HuH-7.5 (cell line): Measurements from ENCODE around the gene EPHA6.
"Not testable (repeated sequence)": the region's sequence is repeated elsewhere in the genome, so short reads cannot be mapped to it uniquely, and the experiment has no call there.

Experiments used
- DNase-seq: peaks from one replicate; pipeline ENCODE4 v3.0.0; 2011; ENCODE audit warnings: low spot score

The EPHA6 gene

DNA sequence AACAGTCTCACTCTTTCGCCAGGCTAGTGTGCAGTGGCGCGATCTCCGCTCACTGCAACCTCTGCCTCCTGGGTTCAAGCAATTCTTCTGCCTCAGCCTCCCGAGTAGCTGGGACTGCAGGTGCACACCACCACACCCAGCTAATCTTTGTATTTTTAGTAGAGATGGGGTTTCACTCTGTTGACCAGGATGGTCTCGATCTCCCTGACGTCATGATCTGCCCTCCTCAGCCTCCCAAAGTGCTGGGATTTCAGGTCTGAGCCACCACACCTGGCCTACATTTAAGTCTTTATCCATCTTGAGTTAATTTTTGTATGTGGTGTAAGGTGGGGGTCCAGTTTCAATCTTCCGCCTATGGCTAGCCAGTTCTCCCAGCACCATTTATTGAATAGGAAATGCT, 211.2 kb downstream of the EPHA6 start:
- not testable (repeated sequence) for DNase-seq

- DNase-seq: no peak
Observed at GRCh38 chr3:97029972-97030371, 215.6 kb downstream of the EPHA6 start.

DNA sequence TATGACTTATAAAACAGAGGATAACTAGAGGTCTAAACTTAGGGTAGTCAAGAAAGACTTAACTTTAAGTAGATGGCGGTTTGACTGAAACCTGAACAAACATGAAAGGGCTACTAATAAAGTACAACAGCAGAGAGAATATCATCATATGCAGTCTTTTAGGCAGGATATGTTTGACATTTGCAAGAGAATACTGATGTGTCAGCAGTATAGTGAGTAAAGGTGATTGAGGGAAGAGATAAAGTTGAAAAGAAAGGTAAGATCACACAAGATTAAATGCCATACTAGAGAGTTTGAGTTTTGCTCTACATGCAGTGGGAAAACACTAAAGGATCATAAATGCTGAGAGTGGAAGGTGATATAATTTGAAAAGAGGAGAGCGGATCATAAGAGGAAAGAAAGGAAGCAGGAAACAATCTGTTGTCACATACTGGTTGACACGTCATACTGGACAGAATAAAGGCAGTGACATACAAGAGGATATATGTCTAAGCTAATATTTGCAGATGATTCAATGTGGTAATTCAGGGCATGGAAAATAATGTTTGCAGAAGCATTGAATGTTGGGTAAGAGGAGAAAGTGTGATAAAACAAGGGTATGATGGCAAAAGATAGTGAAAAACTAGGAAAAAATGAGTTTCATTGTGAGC, 223.0 kb downstream of the EPHA6 start:
- no peak for DNase-seq

DNA sequence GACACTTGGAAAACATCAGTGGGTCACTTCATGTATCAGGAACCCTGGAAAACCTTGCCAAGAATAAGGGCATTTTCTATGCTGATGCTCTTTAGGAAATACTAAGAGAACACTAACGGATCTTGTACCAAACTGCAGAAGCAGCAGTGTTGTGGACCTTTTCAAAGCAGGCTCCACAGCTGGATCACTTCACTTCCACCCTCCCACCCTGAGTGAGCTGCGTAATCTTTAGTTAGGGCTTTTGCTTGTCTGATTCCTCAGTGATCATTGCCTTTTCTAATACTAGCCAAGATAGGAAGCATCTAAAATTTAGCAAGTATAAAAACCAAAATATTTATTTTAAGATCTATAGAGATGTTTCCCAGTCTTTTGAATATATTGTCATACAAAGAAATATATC, 229.0 kb downstream of the EPHA6 start:
- no peak for DNase-seq

- DNase-seq: no peak
Observed at GRCh38 chr3:97057365-97057764, 243.0 kb downstream of the EPHA6 start.

- no peak for DNase-seq
Observed at GRCh38 chr3:97059168-97059567, 244.8 kb downstream of the EPHA6 start.

- DNase-seq: no peak
Observed at GRCh38 chr3:97066531-97066930, 252.1 kb downstream of the EPHA6 start.

GRCh38 chr3:97070302-97070701, 255.9 kb downstream of the EPHA6 start:
- DNase-seq: no peak

- DNase-seq: no peak
Observed at GRCh38 chr3:97074546-97074945, 260.2 kb downstream of the EPHA6 start.

DNA sequence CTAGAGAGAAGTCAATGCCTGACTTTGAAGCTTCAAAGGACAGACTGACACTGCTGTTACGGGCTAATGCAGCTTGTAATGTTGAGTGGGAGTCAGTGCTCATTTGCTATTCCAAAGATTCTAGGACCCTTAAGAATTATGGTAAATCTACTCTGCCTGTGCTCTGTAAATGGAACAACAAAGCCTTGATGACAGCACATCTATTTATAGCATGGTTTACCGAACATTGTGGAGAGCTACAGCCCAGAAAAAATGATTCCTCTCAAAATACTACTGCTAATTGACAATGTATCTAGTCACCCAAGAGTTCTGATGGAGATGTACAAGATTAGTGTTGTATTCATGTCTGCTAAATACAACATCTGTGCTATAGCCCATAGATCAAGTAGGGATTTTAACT, 262.3 kb downstream of the EPHA6 start:
- DNase-seq: no peak

DNA sequence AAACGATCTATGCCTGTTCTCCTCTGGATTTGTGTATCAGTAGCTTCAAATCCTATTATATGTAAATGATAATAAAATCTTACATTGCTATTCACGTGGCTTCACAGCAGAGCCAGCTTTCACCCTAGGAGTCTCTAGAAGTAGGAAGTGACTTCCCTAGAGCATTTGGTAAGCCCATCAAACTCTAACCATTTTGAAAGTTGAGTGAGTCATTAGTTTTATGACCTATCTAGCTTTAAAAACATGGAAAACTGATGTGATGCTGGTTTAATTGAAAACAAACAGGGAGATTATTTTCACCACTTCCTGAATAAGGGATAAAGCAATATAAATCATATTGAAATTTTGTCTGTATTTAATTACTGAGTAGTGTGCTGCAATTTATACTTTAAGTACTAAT, 275.2 kb downstream of the EPHA6 start:
- DNase-seq: no peak

DNA sequence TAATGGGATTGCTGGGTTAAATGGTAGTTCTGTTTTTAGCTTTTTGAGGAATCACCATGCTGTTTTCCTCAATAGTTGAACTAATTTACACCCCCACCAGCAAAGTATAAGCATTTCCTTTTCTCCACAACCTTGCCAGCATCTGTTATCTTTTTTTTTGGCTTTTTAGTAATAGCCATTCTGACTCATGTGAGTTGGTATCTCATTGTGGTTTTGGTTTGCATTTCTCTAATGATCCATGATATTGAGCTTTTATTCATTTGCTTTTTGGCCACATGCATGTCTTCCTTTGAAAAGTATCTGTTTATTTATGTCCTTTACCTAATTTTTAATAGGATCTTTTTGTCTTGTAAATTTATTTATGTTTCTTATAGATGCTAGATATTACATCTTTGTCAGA, 288.2 kb downstream of the EPHA6 start:
- DNase-seq: no peak

- DNase-seq: no peak
Observed at GRCh38 chr3:97105989-97106651, 291.7 kb downstream of the EPHA6 start.

DNA sequence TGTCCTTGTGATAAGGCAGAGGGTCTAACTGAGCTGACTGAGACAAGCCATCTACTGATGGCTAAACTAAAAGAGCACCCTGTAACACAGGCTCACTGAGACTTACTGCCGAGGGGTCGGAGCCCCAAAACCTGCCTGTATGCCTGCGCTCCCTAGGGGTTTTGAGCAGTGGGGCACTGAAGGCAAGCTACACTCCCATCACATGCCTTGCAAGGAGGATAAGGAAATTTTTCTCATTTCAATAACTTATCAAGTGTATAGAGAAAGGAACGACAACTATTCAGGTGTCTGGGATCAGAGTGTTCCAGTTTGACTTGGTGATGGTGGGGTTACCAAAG, 292.2 kb downstream of the EPHA6 start:
- DNase-seq: no peak

GRCh38 chr3:97108136-97108535, 293.7 kb downstream of the EPHA6 start:
- no peak for DNase-seq

DNA sequence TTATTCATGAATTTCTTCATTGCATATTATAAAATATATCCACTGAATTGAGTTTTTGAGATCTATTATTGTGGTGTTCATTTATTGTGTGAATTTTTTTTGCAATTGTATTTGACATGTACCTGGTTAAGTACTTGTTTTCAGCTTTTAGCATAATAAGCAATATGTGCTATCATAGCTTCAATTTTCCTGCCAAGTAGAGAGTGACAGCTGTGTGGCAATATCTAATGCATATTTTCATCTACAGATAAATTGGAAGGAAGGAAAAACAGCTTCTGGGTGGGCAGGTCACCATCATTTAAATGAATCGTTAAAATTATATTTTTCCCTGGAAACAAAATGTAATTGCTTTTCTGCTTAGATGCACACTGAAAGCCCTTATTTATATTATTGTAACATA, 296.9 kb downstream of the EPHA6 start:
- DNase-seq: no peak

GRCh38 chr3:97121386-97121785, 307.0 kb downstream of the EPHA6 start:
- no peak for DNase-seq

- no peak for DNase-seq
Observed at GRCh38 chr3:97125902-97126499, 311.6 kb downstream of the EPHA6 start.

- no peak for DNase-seq
Observed at GRCh38 chr3:97131476-97131875, 317.1 kb downstream of the EPHA6 start.

DNA sequence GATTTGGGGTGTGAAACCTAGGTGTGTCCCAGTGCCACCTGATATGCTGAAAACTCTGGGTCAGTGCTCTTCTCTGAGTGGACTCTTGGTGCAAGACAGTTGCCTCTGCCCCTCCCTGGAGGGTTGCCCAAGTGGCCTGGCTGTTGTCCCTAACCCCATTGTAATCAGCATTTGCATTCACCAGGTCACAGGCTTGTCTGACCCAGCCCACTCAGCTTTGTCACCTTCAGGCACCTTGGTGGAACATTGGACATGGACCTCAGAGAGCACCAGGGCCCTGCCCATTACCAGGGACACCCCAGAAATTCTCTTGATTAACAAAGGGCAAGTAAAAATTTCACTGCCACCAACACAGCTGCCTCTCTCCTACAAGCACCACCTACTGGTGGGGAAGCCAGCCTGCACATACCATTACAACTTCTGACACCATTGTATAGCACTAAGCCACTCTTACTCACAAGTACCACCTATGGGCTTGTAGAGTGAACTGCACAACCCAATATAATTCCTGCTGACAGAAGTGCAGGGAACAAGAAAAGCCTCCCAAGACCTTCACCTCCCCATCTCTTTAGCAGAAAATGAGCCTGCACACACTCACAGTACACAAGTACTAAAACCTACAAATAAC, 324.6 kb downstream of the EPHA6 start:
- peak; percentile 16 for DNase-seq

- DNase-seq: no peak
Observed at GRCh38 chr3:97148931-97149330, 334.5 kb downstream of the EPHA6 start.

GRCh38 chr3:97161169-97161568, 346.8 kb downstream of the EPHA6 start:
- DNase-seq: no peak

- DNase-seq: no peak
Observed at GRCh38 chr3:97177242-97177641, 362.8 kb downstream of the EPHA6 start.
